Epithelial cell of proximal tubule (primary cell): ENCODE measurements around the gene RNF20. TPM values are rescaled to one million over a fixed set of nuclear protein-coding genes. Genes with fewer than 3 reads are reported as not detected.
"Not testable (repeated sequence)": the region's sequence is repeated elsewhere in the genome, so short reads cannot be mapped to it uniquely, and the experiment has no call there.

Experiments used
- DNase-seq: peaks from one replicate; pipeline ENCODE4 v3.0.0-alpha.2; 2011; ENCODE audit warnings: low read depth
- H3K4me3 ChIP-seq: 2 replicates; pipeline ENCODE4 v1.5.1; 2011; ENCODE audit warnings: low read depth, mild to moderate bottlenecking, low read length
- CTCF ChIP-seq: conservative IDR thresholded peaks from 2 replicates; pipeline ENCODE4 v1.5.1; 2012; ENCODE audit warnings: low read depth, mild to moderate bottlenecking, low read length
- total RNA-seq: library from RNA; depleted of rRNA; stranded (reverse); fragments of >200 nt; gene quantifications from 2 replicates; pipeline ENCODE4 v1.2.3, GENCODE V29; 2015

The RNF20 gene
- total RNA-seq, 1 donor from 2014 or later, result 23.1 TPM

GRCh38 chr9:101530076-101530711, 3.5 kb upstream of the RNF20 start:
- peak; percentile 87 for TF ChIP-seq CTCF
- H3K4me3 ChIP-seq, result no peak overlapping the region
- DNase-seq, result peak; percentile 29

GRCh38 chr9:101536351-101536750, 2.7 kb downstream of the RNF20 start:
- TF ChIP-seq CTCF, result no peak
- DNase-seq, result no peak
- no peak overlapping the region for H3K4me3 ChIP-seq

- no peak overlapping the region for H3K4me3 ChIP-seq
- TF ChIP-seq CTCF, result no peak
- DNase-seq, result no peak
Observed at GRCh38 chr9:101536938-101537337, 3.3 kb downstream of the RNF20 start.

- no peak overlapping the region for H3K4me3 ChIP-seq
- no peak for TF ChIP-seq CTCF
- no peak for DNase-seq
Observed at GRCh38 chr9:101540069-101540468, 6.4 kb downstream of the RNF20 start.

GRCh38 chr9:101543098-101543735, 9.6 kb downstream of the RNF20 start:
- no peak for TF ChIP-seq CTCF
- no peak for DNase-seq
- H3K4me3 ChIP-seq, result no peak overlapping the region

GRCh38 chr9:101549472-101550098, 15.9 kb downstream of the RNF20 start:
- DNase-seq, H3K4me3 ChIP-seq: not testable (repeated sequence)
- TF ChIP-seq CTCF, result peak; percentile 19
